Keratinocyte (primary cell): ENCODE measurements around the gene FGGY. TPM values are rescaled to one million over a fixed set of nuclear protein-coding genes. Genes with fewer than 3 reads are reported as not detected.

Experiments used
- DNase-seq: peaks from one replicate; pipeline ENCODE4 v3.0.0-alpha.2; 2011; ENCODE audit warnings: low read depth, missing footprints, low spot score
- FAIRE-seq: peaks from 2 replicates; lab custom pipeline; 2011; peaks lifted over from hg19 to GRCh38; lab: Jason Lieb, UNC
- H2AFZ ChIP-seq: 2 replicates; pipeline ENCODE4 v1.6.0; 2012; ENCODE audit warnings: low read length, control low read depth, inconsistent platforms; ENCODE audit not compliant: control insufficient read depth
- H3K27ac ChIP-seq: 2 replicates; pipeline ENCODE4 v1.5.1; 2011; ENCODE audit warnings: low read length; ENCODE audit not compliant: control insufficient read depth, insufficient read depth
- H3K27me3 ChIP-seq: 3 replicates; pipeline ENCODE4 v1.6.0; 2011; ENCODE audit warnings: low read length; ENCODE audit not compliant: control insufficient read depth, insufficient read depth; ENCODE audit errors: extremely low read depth
- H3K36me3 ChIP-seq, 2 experiments: 2 replicates in 1 of 2; 3 replicates in 1 of 2; pipeline ENCODE4 v1.5.1; 2011; ENCODE audit warnings: low read length in 2 of 2, mild to moderate bottlenecking in 1 of 2; ENCODE audit not compliant: control insufficient read depth in 2 of 2, insufficient read depth in 2 of 2; ENCODE audit errors: extremely low read depth in 1 of 2
- H3K4me1 ChIP-seq: 3 replicates; pipeline ENCODE4 v1.5.1; 2011; ENCODE audit warnings: low read length; ENCODE audit not compliant: control insufficient read depth, insufficient read depth; ENCODE audit errors: extremely low read depth
- H3K4me2 ChIP-seq: 3 replicates; pipeline ENCODE4 v1.6.0; 2011; ENCODE audit warnings: low read depth, low read length; ENCODE audit not compliant: control insufficient read depth, insufficient read depth; ENCODE audit errors: extremely low read depth
- H3K4me3 ChIP-seq, 3 experiments: fragments of 200-600 bp in 1 of 3; sonication (generic) in 1 of 3; 2 replicates in 2 of 3; 3 replicates in 1 of 3; pipeline ENCODE4 v1.5.1; 2011 to 2016; ENCODE audit warnings: low read length in 3 of 3, mild to moderate bottlenecking in 3 of 3, control low read depth in 2 of 3, inconsistent platforms in 1 of 3, low read depth in 1 of 3, mixed read lengths in 1 of 3, mixed run types in 1 of 3, moderate library complexity in 1 of 3; ENCODE audit not compliant: control insufficient read depth in 2 of 3, insufficient read depth in 2 of 3; ENCODE audit errors: extremely low read depth in 1 of 3
- H3K79me2 ChIP-seq: 2 replicates; pipeline ENCODE4 v1.6.0; 2012; ENCODE audit warnings: low read length; ENCODE audit not compliant: control insufficient read depth, insufficient read depth
- H3K9ac ChIP-seq: 3 replicates; pipeline ENCODE4 v1.6.0; 2011; ENCODE audit warnings: low read length; ENCODE audit not compliant: control insufficient read depth, insufficient read depth; ENCODE audit errors: extremely low read depth
- H3K9me1 ChIP-seq: 3 replicates; pipeline ENCODE4 v1.6.0; 2011; ENCODE audit warnings: low read length; ENCODE audit not compliant: control insufficient read depth, insufficient read depth; ENCODE audit errors: extremely low read depth
- H3K9me3 ChIP-seq: 2 replicates; pipeline ENCODE4 v1.5.1; 2012; ENCODE audit warnings: low read depth, low read length; ENCODE audit not compliant: control insufficient read depth
- H4K20me1 ChIP-seq: 3 replicates; pipeline ENCODE4 v1.6.0; 2011; ENCODE audit warnings: low read length; ENCODE audit not compliant: control insufficient read depth, insufficient read depth; ENCODE audit errors: extremely low read depth
- EZH2 ChIP-seq: IDR thresholded peaks from one replicate; pipeline ENCODE4 v1.6.1; 2012; ENCODE audit warnings: inconsistent platforms, mild to moderate bottlenecking, low read length, moderate library complexity
- dilution Hi-C: fragments of 300-500 bp; cut with MboI; formaldehyde crosslinking; loops from one replicate; pipeline ENCODE4 v1.7.0; 2020; ENCODE audit warnings: low sequenced_read_pairs; ENCODE audit not compliant: extremely low pct_ligation_motif_present
- polyA plus RNA-seq, 5 experiments: library from polyadenylated mRNA; depleted of rRNA in 3 of 5; stranded (reverse) in 3 of 5; stranded (forward) in 1 of 5; unstranded in 1 of 5; fragments of >200 nt; gene quantifications; 1 replicate in 1 of 5; 2 replicates in 3 of 5; 3 replicates in 1 of 5; pipeline versions ENCODE4 v1.2.1 to v1.2.3, GENCODE V29; 2011 to 2012; ENCODE audit warnings: missing spikeins in 2 of 5, low read depth in 1 of 5, low replicate concordance in 1 of 5
- TF ChIP-seq, protein P1 (sequence below), 3 experiments: IDR thresholded peaks in 1 of 3; conservative IDR thresholded peaks in 1 of 3; optimal IDR thresholded peaks in 1 of 3; 2 replicates in 2 of 3; 3 replicates in 1 of 3; pipeline versions ENCODE3 to v1.5.1; 2011; ENCODE audit warnings: low read length in 3 of 3, mild to moderate bottlenecking in 3 of 3, moderate library complexity in 2 of 3, control low read depth in 1 of 3, inconsistent platforms in 1 of 3; ENCODE audit not compliant: insufficient read depth in 2 of 3; ENCODE audit errors: extremely low read depth in 1 of 3

Gene FGGY
- polyA plus RNA-seq, 1 donor (not counting 4 experiments of a cell fraction or from before 2014, with no cell fraction given), result 16.6 TPM

DNA sequence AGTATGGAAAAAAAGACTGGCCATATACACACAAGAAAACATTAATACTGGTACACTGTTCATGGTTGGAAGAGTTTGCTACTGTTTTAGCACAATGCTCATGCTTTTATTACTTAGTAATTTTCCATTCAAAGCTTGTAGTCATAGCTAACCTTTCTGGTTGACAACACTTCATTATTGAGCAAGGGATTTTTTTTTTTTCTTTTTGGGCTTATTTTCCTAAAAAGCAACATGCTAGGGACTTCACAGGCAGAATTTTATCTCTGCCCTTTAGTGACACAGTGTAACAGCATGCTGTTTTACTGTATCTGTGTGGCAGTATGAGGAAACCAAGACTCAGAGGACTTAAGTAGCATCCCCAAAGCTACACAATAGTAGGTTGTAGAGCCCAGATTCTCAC is 58.5 kb downstream of the FGGY start:
- Histone ChIP-seq H3K4me2 (no peak overlapping the region), H3K4me3 (no peak overlapping the region), H3K9me3 (no peaks in the 10 kb centered on the region), H3K27ac (no peak overlapping the region), H3K9me1 (no peaks in the 10 kb centered on the region), H3K79me2 (no peaks in the 10 kb centered on the region), H2AFZ (no peak overlapping the region), H3K36me3 (no peaks in the 10 kb centered on the region), H3K4me1 (peaks cover 16% of the 10 kb centered on the region), H4K20me1 (no peaks in the 10 kb centered on the region), H3K27me3 (no peaks in the 10 kb centered on the region), H3K9ac (no peak overlapping the region)
- DNase-seq, result no peak
- FAIRE-seq, result no peak
- no peak for TF ChIP-seq EZH2
- TF ChIP-seq, protein P1, sequence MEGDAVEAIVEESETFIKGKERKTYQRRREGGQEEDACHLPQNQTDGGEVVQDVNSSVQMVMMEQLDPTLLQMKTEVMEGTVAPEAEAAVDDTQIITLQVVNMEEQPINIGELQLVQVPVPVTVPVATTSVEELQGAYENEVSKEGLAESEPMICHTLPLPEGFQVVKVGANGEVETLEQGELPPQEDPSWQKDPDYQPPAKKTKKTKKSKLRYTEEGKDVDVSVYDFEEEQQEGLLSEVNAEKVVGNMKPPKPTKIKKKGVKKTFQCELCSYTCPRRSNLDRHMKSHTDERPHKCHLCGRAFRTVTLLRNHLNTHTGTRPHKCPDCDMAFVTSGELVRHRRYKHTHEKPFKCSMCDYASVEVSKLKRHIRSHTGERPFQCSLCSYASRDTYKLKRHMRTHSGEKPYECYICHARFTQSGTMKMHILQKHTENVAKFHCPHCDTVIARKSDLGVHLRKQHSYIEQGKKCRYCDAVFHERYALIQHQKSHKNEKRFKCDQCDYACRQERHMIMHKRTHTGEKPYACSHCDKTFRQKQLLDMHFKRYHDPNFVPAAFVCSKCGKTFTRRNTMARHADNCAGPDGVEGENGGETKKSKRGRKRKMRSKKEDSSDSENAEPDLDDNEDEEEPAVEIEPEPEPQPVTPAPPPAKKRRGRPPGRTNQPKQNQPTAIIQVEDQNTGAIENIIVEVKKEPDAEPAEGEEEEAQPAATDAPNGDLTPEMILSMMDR (optimal IDR thresholded peaks at IDR 0.05 in 1 of 3, IDR thresholded peaks at IDR 0.05 in 1 of 3, conservative IDR thresholded peaks at IDR 0.05 in 1 of 3; ENCODE audit: extremely low read depth in 1 of 3, insufficient read depth in 2 of 3, low read length in 3 of 3), result no peak
- dilution Hi-C loops, result no loop called here

DNA sequence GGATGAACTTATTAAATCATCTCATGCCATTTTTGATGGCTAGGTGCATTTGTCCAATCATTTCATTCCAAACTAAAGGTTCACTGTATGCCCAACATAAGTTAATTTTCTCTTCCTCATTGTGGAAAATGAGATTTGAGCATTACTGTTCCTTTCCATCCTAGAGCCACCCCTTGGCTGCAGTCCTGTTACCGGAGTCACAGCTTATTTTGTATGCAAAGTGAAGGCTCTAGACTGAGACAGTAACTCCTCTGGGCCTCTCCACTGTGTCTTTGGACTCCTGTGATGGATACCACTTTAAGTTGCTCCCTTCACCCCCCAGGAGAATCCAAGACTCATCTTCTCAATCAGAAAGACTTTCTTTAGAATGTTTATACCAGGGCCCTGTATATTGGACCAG is 59.7 kb downstream of the FGGY start:
- peaks cover 20% of the 10 kb centered on the region for H3K4me1 ChIP-seq
- no peaks in the 10 kb centered on the region for H4K20me1 ChIP-seq
- no peaks in the 10 kb centered on the region for H3K79me2 ChIP-seq
- no peaks in the 10 kb centered on the region for H3K9me1 ChIP-seq
- DNase-seq, result no peak
- no peak overlapping the region for H2AFZ ChIP-seq
- H3K4me2 ChIP-seq, result no peak overlapping the region
- dilution Hi-C loops, result no loop called here
- H3K36me3 ChIP-seq, result no peaks in the 10 kb centered on the region
- FAIRE-seq, result no peak
- H3K27ac ChIP-seq, result no peak overlapping the region
- H3K27me3 ChIP-seq, result no peaks in the 10 kb centered on the region
- TF ChIP-seq EZH2, result no peak
- TF ChIP-seq, protein P1 (optimal IDR thresholded peaks at IDR 0.05 in 1 of 3, IDR thresholded peaks at IDR 0.05 in 1 of 3, conservative IDR thresholded peaks at IDR 0.05 in 1 of 3; ENCODE audit: extremely low read depth in 1 of 3, insufficient read depth in 2 of 3, low read length in 3 of 3), result no peak
- H3K9me3 ChIP-seq, result no peaks in the 10 kb centered on the region
- H3K9ac ChIP-seq, result no peak overlapping the region
- H3K4me3 ChIP-seq, result no peak overlapping the region
